Measurements from ENCODE around the gene NPDC1. TPM values are rescaled to one million over a fixed set of nuclear protein-coding genes. Genes with fewer than 3 reads are reported as not detected.

NPDC1 gene
- total RNA-seq, 1 donor, result 23.8 TPM

- no peak for DNase-seq (ENCODE audit: low read depth)
- no peak for TF ChIP-seq CTCF (IDR thresholded peaks at IDR 0.05; ENCODE audit: insufficient read depth, low read length)
- peak overlapping the region; percentile 76 for H3K4me3 ChIP-seq (ENCODE audit: low read depth, low read length)
Measured at GRCh38 chr9:137044502-137045177, 1.3 kb downstream of the NPDC1 start.

GRCh38 chr9:137044037-137044436 is 1.9 kb downstream of the NPDC1 start:
- no peak for TF ChIP-seq CTCF (IDR thresholded peaks at IDR 0.05; ENCODE audit: insufficient read depth, low read length)
- H3K4me3 ChIP-seq (ENCODE audit: low read depth, low read length), result peak overlapping the region; percentile 76
- no peak for DNase-seq (ENCODE audit: low read depth)

GRCh38 chr9:137042751-137043727 is 2.9 kb downstream of the NPDC1 start:
- DNase-seq (ENCODE audit: low read depth), result peak; percentile 37
- TF ChIP-seq CTCF (IDR thresholded peaks at IDR 0.05; ENCODE audit: insufficient read depth, low read length), result no peak
- H3K4me3 ChIP-seq (ENCODE audit: low read depth, low read length), result peak overlapping the region; percentile 46

- no peak overlapping the region for H3K4me3 ChIP-seq (ENCODE audit: low read depth, low read length)
- no peak for TF ChIP-seq CTCF (IDR thresholded peaks at IDR 0.05; ENCODE audit: insufficient read depth, low read length)
- no peak for DNase-seq (ENCODE audit: low read depth)
Measured at GRCh38 chr9:137041124-137041523, 4.9 kb downstream of the NPDC1 start.

GRCh38 chr9:137040568-137040967 is 5.4 kb downstream of the NPDC1 start:
- DNase-seq (ENCODE audit: low read depth), result no peak
- H3K4me3 ChIP-seq (ENCODE audit: low read depth, low read length), result no peak overlapping the region
- TF ChIP-seq CTCF (IDR thresholded peaks at IDR 0.05; ENCODE audit: insufficient read depth, low read length), result no peak

- H3K4me3 ChIP-seq (ENCODE audit: low read depth, low read length), result no peak overlapping the region
- DNase-seq (ENCODE audit: low read depth), result no peak
- no peak for TF ChIP-seq CTCF (IDR thresholded peaks at IDR 0.05; ENCODE audit: insufficient read depth, low read length)
Measured at GRCh38 chr9:137039611-137040366, 6.2 kb downstream of the NPDC1 start.

All from fibroblast of the aortic adventitia (primary cell).